Testis (tissue), 2 donors: ENCODE results near the gene EGR1.

Source experiments
- POLR2A ChIP-seq: fragments of 450-650 bp; IDR thresholded peaks from one replicate; pipeline ENCODE4 v1.6.1; 2017; ENCODE audit warnings: antibody characterized with exemption, mild to moderate bottlenecking, moderate library complexity
- TF ChIP-seq, protein P1 (sequence below), 3 experiments: fragments of 450-650 bp in 2 of 3; fragments of 200-600 bp in 1 of 3; sonication (generic) in 1 of 3; IDR thresholded peaks; one replicate each; pipeline ENCODE4 v1.5.1; 2016 to 2019; ENCODE audit warnings: antibody characterized with exemption in 3 of 3, mild to moderate bottlenecking in 2 of 3, moderate library complexity in 1 of 3

DNA sequence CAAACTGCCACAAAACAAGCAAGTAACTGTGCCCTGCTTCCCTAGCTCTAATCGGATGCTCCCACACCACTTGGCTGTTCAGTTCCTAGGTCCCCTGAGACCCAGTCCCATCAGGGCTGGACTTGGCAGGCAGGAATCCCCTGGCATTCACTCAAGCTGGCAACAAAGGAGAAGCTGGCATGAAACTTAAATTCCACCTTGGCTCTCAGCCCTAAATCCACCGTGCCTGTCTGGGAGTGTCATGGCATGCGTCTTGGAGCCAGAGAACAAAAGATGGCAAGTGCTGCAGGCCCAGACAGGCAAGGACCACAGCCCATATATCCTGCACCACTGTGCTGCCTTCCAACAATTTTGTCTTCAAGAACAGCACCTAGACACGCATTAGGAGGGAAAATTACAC lies 39.5 kb downstream of the EGR1 start:
- TF ChIP-seq, protein P1, sequence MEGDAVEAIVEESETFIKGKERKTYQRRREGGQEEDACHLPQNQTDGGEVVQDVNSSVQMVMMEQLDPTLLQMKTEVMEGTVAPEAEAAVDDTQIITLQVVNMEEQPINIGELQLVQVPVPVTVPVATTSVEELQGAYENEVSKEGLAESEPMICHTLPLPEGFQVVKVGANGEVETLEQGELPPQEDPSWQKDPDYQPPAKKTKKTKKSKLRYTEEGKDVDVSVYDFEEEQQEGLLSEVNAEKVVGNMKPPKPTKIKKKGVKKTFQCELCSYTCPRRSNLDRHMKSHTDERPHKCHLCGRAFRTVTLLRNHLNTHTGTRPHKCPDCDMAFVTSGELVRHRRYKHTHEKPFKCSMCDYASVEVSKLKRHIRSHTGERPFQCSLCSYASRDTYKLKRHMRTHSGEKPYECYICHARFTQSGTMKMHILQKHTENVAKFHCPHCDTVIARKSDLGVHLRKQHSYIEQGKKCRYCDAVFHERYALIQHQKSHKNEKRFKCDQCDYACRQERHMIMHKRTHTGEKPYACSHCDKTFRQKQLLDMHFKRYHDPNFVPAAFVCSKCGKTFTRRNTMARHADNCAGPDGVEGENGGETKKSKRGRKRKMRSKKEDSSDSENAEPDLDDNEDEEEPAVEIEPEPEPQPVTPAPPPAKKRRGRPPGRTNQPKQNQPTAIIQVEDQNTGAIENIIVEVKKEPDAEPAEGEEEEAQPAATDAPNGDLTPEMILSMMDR (IDR thresholded peaks at IDR 0.05) = no peak
- TF ChIP-seq POLR2A = no peak
